Measurements from ENCODE around the gene PDCL3.

- TF ChIP-seq FOXM1 (IDR thresholded peaks at IDR 0.05; ENCODE audit: borderline replicate concordance) (no peak), ZNF384 (IDR thresholded peaks at IDR 0.05) (no peak), HDGF (IDR thresholded peaks at IDR 0.05; ENCODE audit: borderline replicate concordance) (no peak), PKNOX1 (IDR thresholded peaks at IDR 0.05) (no peak), BHLHE40 (IDR thresholded peaks at IDR 0.05; ENCODE audit: borderline replicate concordance) (no peak), NFRKB (IDR thresholded peaks at IDR 0.05) (no peak), FOXK2 (IDR thresholded peaks at IDR 0.05) (no peak), ELF4 (IDR thresholded peaks at IDR 0.05) (no peak), SP1 (IDR thresholded peaks at IDR 0.05) (no peak)
These were observed 20.4 kb upstream of the PDCL3 start for GRCh38 chr2:100542418-100542817.
